ENCODE data around the gene ATXN1.
A peak's percentile ranks its signal among the peaks of the same experiment; 100 is the strongest.
"Not testable (repeated sequence)": the region's sequence is repeated elsewhere in the genome, so short reads cannot be mapped to it uniquely, and the experiment has no call there.

The ATXN1 gene

DNA sequence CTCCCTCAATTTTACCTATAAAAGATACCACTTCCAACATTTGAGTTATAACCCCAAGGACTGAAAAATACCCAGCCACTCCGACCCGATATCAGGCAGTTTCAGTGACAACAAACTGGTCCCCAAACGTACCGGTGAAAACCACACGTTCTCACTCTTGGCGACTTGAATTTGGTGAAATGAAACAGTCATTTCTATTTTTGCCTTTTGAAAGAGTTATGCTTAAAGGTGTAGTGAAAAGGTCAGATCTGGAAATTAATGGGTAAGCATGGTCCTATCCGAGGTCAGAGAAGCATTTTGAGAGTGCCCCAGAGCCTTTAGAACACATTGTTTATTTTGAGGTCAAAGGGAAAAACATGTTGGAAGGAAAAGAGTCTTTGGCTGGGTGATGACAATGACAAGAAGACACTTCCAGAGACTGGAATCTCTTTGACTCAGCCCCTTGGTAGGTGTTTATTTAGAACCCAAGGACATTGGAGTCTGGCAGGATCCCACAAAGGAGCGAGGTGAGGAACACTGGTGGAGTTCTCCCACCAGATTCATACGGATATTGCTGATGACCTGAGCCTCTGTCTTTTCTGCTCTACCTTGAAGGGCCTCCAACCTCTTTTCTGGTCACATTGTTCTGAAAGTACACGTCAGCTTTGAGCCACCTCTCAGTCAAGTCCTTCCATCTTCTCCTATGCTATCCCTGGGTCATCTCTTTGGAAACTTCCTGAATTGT lies 287.9 kb downstream of the ATXN1 start:
- no peak for DNase-seq (ENCODE audit: low read depth)

DNA sequence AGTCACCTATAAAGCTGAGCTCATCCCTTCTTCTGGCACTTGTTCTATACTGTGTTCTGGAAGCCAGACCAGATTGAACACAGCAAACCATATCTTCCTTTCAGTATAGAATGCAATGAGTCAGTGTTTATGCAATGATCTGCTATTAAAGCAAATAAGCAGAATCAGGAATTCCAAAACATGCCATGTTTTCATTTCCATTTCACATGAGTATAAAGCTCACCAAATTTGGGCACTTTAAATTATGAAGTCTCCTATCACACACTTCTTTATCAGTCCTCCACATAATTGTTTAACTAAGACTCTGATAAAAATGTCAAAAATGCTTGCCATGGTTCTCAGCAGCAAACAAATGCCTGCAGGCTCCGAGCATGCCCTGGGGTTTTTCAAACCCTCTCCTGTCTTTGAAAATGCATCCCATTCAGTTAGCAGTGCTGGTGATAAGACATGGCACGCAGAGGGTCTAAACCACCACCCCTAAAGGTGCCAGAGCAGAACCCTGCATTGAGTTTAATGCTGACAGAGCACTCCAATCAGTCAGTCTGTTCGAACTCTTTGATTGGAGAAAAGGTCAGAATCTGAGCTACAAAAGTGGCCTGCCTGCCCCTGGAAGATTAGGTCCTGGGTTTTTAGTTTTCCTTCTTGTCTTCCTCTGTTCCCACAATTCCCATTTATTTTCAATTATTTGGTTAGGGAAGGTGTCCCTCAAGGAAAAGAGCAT lies 288.8 kb downstream of the ATXN1 start:
- DNase-seq (ENCODE audit: low read depth): no peak

DNA sequence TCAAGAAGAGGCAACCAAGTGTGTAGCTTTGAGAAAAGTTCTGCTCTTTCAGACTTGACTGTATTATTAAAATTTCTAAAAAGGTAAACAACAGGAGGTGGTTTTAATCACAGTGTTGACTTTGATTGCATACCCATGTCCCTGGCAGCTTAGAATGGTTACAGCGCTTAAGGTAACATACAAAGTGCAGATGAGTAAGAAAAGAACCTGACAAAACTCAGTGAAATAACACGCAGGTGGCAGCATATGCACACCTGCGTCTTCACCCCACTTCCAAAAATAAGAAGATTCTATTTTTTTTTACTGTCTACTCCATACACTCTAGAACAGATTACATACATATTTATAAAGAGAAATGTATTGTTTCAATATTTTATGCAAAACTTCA lies 289.4 kb downstream of the ATXN1 start:
- DNase-seq (ENCODE audit: low read depth): no peak

DNA sequence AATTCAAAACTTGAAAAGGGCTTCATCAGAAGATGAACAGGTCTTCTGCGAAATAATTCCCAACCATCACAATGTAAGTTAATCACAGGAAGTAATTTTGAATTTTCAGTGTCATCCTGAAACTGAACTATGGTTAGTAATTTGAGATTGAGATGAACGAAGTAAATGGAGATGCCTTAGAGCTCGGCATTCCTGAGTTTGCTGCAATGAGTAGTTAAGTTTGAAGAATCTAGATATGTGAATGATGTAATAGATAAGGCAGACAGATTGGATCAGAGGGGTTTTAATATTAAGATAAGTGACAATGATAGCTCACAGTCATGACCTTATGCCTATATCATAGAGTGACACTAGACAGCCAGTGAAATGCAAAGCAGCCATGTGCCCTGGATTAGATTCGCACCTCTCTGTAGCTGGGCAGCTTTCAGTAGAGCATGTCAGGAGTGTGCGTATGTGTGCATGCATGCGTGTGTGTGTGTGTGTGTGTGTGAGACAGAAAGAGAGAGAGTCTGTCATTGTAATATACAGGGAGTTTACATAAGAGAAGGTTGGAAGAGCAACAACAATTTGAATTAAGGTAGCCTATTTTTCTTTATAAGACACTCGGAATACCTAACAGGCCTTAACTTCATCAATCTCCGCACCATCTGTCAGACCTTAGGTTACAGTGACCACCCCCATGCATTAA lies 289.9 kb downstream of the ATXN1 start:
- DNase-seq (ENCODE audit: low read depth): no peak

DNA sequence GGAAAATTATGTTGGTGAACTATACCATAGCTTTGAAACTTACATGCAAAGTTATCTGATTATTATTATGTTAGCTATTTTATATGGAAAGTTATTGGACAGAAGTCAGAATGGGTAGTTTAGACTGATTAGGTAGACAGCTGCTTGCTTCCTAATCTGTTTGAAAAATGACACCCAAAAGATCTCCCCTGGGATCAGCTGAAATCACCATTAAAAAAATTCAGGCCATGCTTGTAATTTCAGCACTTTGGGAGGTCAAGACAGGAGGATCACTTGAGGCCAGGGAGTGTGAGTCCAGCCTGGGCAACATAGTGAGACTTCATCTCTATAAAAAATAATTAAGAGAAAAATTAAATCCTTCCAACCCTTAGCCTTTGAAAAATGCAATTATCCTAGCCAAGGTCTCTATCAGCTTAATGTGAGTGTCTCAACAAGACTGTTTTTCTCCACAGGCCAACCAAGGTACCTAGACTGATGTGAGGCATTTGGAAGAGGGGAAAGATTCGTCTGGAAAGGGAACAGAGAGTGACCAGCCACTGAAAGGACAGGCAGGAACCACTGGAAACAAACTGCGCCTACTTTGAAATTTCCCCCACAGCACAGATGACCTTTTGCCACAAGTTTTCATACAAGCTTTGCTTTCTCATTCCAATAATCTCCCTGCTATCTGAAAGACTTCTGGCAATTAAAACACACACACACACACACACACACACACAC lies 290.6 kb downstream of the ATXN1 start:
- no peak for DNase-seq (ENCODE audit: low read depth)

DNA sequence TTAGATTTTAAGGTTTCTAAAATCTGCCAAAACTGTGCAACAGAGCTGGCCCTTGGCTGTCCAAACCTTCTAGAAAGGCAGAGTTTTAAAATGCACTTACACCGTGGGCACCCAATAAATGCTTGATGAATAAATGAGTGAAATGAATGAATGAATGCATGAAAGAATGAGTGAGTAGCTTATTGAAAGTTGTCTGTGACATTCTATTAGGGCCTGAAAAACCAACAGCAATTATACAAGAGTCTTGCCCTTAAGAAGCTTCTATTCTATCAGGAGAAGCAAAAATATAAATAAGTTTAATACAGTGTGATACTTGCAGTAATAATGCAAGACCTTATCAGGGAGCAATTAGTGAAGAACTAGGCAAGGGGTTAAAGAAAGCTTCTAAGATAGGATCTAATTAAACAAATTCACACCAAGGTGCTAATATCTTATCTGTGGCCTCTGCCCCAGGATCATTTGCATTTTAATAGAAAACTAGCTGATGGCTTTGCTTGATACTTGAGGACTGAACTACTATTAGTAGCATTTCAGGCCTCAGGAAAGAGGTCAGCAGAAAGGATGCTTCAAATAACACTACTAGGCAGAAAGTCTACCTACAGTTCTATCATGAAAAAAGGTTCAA lies 292.2 kb downstream of the ATXN1 start:
- DNase-seq (ENCODE audit: low read depth): no peak

DNA sequence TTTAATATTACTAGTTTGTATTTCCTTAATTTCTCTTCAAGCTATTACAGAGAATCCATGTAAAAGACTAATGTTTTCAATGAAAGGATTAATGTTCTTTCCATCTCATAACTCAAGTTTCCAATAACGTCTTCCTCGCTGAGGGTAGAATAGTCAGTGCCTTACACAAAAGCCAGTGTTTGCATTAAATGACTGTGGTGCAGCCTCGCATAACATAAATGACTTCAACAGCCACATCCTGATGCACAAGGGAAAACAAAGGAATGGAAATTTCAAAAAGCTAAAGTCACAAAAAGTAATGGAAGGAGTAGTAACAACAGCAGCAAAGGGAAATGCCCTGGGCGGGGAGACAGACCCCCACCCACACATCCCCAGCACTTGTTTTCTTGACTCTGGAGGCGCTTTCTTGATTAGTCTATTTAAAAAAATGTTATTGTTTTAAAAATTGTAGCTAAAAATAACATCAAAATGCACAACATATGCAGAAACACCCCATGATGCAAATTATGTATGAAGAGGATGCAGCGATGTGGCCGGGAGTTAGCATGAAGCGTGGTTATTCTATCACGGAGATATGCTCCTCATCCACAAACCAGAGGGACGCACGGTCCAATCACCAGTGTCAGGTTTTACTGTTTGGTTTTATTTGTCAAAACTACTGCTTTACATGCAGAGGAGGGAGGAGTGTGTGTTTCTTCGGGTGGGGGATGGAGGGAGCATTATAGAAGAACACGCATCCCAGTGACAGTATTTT lies 294.3 kb downstream of the ATXN1 start:
- no peak for DNase-seq (ENCODE audit: low read depth)

DNA sequence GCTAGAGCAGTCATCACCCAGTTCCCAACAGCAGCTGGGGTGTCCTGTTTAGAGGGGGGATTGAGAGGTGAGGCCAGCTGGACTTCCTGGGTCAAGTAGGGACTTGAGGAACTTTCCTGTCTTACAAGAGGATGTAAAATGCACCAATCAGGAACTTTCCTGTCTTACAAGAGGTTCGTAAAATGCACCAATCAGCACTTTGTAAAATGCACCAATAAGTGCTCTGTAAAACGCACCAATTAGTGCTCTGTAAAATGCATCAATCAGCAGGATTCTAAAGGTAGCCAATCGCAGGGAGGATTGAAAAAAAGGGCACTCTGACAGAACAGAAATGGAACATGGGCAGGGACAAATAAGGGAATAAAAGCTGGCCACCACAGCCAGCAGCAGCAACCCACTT lies 297.2 kb downstream of the ATXN1 start:
- no peak for DNase-seq (ENCODE audit: low read depth)

DNA sequence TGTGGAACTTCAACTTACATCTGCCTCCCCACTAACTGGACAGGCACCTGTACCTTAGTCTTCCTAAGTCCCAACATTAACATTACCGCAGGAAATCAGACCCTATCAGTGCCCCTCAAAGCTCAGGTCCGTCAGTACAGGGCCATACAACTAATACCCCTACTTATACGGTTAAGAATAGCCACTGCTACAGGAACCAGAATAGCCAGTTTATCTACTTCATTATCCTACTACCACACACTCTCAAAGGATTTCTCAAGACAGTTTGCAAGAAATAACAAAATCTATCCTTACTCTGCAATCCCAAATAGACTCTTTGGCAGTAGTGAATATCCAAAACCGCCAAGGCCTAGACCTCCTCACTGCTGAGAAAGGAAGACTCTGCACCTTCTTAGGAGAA lies 298.0 kb downstream of the ATXN1 start:
- not testable (repeated sequence) for DNase-seq (ENCODE audit: low read depth)

DNA sequence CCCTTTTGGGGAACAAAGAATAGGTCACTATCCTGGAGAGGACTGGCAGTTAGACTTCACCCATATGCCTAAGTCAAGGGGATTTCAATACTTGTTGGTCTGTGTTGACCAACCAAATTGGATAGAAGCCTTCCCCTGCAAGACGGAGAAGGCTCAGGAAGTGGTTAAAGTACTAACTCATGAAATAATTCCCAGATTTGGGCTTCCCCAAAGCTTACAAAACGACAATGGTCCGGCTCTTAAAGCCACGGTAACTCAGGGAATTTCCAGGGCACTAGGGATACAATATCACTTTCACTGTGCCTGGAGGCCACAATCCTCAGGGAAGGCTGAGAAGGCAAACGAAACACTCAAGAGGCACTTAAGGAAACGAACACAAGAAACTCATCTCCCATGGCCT lies 299.8 kb downstream of the ATXN1 start:
- DNase-seq (ENCODE audit: low read depth): no peak

DNA sequence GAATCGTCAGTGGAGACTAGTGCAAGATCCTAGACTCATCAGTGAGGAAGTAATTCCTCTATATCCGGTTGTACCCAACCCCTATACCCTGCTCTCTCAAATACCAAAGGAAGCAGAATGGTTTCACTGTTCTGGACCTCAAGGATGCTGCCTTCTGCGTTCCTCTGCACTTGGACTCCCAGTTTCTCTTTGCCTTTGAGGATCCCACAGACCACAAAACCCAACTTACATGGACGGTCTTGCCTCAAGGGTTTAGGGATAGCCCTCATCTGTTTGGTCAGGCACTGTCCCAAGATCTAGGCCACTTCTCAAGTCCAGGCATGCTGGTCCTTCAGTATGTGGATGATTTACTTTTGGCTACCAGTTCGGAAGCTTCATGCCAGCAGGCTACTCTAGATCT lies 301.8 kb downstream of the ATXN1 start:
- not testable (repeated sequence) for DNase-seq (ENCODE audit: low read depth)

DNA sequence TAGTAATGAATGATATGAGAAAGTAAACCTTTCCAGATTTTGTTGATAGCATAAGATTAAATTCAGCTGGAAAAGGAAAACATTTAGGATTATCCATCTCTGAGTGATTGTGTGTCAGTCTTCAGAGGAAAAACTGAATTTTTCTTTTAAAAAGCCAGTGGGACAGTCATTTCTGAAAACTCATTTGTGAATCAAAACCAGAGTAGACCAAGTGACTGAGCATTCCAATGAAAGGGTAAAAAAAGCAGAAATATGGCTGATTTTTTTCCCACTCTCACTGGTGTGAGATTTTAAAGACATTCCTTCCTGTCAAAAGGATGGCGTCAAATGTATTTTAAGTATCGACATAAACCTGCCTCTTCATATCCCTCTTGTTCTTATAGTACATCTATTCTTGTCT lies 308.9 kb downstream of the ATXN1 start:
- DNase-seq (ENCODE audit: low read depth): no peak

DNA sequence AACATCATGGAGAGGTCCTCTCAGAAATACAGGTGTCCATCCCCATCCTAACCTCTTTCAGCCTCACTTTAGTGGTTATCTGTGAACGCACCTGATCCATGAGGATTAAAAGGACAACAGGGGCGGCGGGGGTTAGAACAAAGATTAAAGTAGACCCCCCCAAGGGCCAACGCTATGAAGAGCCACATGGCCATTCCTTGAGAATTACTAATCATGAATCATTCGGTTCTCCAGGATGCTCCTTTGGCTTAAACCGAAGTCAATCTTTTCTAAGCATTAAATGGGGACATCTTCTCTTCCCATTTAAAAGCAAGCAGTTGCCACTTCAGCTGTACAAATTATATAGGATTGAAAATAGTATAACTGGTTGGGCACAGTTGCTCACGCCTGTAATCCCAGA lies 310.4 kb downstream of the ATXN1 start:
- no peak for DNase-seq (ENCODE audit: low read depth)

DNA sequence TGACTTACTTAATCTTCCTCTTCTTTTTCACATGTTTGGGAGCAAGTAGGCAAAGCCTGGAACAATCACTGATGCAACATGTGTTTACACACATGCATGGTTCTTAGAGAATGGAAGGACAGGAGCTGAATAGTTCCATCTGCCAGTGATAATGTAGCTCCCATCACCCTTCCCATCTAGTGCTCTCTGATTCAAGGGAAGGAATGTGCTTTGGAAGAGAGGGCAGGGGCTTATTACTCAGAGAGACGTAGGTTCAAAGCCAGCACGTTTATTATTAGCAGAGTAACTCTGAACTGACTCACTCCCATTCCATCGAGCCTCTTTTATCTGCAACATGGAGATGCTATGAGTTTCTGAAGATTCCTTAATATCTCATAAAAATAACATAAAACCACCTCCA lies 311.0 kb downstream of the ATXN1 start:
- no peak for DNase-seq (ENCODE audit: low read depth)

DNA sequence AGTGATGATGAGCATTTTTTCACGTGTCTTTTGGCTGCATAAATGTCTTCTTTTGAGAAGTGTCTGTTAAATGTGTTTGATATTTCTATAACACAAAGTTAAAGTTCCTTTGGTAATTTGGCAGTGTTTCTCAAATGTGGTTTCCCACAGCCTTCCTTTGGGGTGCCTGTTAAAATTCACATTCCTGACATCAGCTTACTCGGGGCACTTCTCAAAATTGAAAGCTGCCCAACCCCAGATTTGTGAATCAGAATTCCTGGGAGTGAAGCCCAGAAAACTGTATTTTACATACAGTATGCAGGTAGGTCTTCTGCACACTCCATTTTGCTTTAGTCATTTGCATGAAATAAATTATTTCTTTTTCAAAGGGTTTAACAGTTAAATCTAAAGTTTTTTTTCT lies 315.0 kb downstream of the ATXN1 start:
- no peak for DNase-seq (ENCODE audit: low read depth)

DNA sequence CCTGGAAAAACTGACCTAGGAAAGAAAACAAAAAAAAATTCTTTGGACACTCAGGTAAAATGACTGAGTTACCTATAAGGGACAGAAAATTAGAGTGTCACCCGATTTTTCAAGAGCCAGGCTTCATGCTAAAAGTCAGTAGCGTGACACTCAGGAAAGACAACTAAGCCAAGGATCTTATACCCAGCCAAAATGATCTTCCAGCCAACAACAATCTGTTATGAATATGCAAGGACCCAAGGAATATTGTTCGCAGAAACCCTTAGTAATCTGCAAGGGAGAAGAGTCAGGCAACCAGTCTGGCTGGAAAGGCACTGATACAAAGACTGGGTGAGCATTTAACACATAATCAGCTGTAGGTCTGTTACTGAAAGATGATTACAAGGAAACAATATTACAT lies 319.2 kb downstream of the ATXN1 start:
- no peak for DNase-seq (ENCODE audit: low read depth)

DNA sequence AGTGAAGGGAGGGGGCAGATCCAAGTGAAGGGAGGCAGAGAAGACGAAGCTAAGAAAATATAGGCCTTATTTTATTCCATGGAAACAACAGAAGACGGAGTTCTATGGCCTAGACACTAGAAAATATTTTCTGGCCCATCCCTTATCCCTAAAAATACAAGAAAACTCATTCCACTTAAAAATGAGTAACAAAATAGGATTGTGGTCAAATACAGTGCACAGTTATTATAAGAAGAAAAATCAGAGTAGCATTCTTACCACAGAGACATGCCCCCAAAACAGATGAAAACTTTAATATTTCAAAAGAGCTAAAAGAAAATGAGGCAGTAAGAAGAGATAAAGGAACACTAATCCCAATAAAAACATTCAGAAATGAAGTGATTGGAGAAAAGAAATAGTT lies 320.0 kb downstream of the ATXN1 start:
- no peak for DNase-seq (ENCODE audit: low read depth)

DNA sequence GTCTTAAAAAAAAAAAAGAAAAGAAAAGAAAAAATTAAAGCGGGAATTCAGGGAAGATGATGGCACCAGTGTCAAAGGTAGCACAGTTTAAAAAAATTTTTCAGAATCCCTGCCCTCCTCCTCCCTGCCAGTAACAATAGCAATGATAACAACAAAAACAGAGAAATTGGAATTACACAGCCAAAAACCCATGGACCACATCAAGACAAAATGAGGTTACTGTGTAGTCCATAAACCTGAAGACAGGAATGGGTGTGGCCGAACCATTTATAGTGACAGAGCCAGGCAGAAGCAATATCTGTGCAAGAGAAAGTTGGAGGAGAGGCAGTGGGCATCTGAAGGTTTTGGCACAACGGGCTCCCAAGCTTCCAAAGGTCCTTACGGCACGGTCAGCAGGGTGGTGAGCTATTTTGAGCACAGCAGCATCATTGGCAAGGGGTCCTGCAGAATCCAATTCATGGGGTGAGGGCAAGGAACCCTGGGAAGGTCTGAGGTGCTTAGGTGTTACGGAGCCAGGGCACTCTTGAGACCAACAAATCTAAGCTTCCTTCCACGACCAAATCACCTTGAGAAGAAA lies 320.5 kb downstream of the ATXN1 start:
- DNase-seq (ENCODE audit: low read depth): no peak

DNA sequence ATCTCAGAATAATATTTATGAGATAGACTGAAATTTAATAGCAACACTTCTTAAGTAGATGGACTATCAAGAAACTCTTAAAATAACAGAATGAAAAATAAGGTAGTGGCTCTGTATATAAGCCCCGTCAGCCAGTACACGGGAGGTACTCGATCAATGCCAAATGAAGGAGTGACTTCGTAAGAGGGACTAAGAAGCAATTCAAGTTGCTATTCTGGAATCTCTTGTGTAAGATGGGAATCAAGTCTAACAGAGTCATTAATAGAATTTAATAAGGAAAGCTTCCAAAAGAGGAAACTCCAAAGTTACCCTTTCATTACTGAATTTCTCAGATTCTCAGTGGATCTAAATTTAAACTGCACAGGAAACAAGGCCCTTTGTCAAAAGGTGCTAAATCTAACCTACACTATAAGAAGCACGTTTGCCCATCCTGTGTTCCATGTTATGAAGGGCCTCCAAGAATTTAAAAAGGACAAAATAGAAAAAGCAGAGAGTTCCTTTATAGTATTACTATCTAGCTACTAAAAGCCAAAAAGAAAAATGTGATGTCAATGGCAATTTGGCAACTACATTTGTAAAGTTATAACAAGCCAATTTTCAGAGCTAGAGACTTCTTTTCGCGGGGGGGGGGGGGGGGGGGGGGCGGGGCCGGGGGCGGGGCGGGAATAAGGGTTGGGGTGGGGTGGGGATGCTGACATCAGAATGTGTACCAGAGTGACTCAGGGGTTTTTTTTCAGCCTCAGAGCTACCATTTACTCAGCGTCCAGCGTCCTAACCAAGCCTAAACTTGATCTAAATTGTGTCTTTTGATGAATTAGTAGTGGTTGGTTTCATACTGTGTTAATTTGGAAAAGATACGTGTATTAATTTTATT lies 322.3 kb downstream of the ATXN1 start:
- DNase-seq (ENCODE audit: low read depth): peak; percentile 16

DNA sequence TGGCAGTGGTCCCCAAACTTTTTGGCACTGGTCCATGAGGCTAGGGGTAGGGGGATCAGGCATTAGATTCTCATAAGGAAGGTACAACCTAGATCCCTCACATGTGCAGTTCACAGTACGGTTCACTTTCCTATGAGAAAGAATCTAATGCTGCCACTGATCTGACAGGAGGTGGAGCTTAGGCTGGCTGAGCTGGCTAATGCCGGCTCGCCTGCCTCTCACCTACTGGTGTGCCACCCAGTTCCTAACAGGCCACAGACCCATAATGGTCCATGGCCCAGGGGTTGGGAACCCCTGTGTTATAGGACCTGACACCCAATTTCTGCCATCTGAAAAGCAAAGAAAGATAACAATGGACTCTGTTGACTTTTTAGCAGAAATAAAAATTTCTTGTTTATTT lies 323.3 kb downstream of the ATXN1 start:
- DNase-seq (ENCODE audit: low read depth): peak; percentile 15
